GM12873 (cell line): ENCODE measurements around the gene LRRC10B.

ENCODE experiments used
- CTCF ChIP-seq: IDR thresholded peaks from 2 replicates; pipeline ENCODE4 v1.5.1; 2012; ENCODE audit warnings: low read depth, mild to moderate bottlenecking, moderate library complexity, low read length, control low read depth; ENCODE audit not compliant: insufficient read depth; ENCODE audit errors: missing control alignments

Gene LRRC10B

GRCh38 chr11:61497473-61497872, 11.1 kb upstream of the LRRC10B start:
- no peak for TF ChIP-seq CTCF

- no peak for TF ChIP-seq CTCF
These were observed 10.7 kb upstream of the LRRC10B start for GRCh38 chr11:61497876-61498275.

GRCh38 chr11:61498767-61499341, 9.7 kb upstream of the LRRC10B start:
- TF ChIP-seq CTCF: no peak

- no peak for TF ChIP-seq CTCF
These were observed 8.6 kb upstream of the LRRC10B start for GRCh38 chr11:61499816-61500491.

GRCh38 chr11:61502522-61502921, 6.0 kb upstream of the LRRC10B start:
- TF ChIP-seq CTCF: no peak

- no peak for TF ChIP-seq CTCF
These were observed 5.3 kb upstream of the LRRC10B start for GRCh38 chr11:61503135-61503770.

GRCh38 chr11:61505106-61505505, 3.4 kb upstream of the LRRC10B start:
- no peak for TF ChIP-seq CTCF
